ENCODE results near the gene ARHGEF12. TPM values are rescaled to one million over a fixed set of nuclear protein-coding genes. Genes with fewer than 3 reads are reported as not detected.

The ARHGEF12 gene
- total RNA-seq, 1 donor, result 134 TPM

DNA sequence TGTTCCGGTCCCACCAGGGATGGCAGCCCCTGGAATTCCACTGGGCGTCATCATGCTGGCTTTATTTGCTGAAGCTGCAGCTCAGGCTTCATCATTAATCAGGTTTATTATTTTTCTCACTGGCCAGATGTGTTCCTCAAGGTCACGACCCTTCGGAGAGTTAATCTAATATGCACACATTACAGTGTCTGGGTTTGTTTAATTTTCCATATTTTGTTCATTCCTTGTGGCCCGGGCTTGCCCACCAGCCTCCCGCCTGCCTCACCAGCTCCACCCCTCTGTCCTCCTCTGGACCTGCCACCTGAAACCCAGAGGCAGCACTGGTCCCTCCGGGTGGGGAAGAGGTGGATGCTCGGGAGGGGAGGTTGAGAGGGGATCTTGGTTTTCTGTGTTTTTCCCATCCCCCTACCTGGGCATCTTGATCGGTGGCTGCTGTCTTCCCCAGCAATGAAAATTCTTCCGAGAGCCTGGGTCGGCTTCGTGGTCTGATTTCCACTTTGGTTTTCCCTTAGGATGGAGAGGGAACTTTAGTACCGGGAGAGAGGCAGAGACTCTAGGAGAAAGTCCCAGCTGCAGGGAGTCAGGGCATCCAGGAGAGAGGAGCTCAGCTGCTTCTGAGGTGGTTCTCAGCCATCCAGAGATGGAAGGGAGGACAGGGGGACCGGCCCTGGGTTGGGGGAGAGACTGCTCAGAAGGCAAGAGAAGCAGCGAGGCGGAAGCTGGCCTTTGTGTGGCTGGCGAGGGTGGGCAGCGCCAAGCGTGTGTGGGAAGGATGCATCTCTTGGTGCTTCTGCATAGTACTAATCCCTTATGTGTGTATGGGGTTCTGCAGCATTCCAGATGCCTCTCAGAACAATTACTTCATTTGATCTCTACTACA, 177.5 kb downstream of the ARHGEF12 start:
- Histone ChIP-seq H2AFZ (ENCODE audit: low read length) (no peak overlapping the region), H3K9me3 (ENCODE audit: low read depth, low read length) (no peaks in the 10 kb centered on the region), H3K4me2 (ENCODE audit: insufficient read depth, low read length) (no peak overlapping the region), H3K27me3 (ENCODE audit: insufficient read depth, low read length) (peaks cover 14% of the 10 kb centered on the region), H3K27ac (ENCODE audit: low read depth, low read length) (no peak overlapping the region), H3K4me1 (ENCODE audit: insufficient read depth, low read length) (no peaks in the 10 kb centered on the region), H3K79me2 (ENCODE audit: insufficient read depth, low read length) (no peaks in the 10 kb centered on the region), H3K36me3 (ENCODE audit: insufficient read depth, low read length) (no peaks in the 10 kb centered on the region), H3K4me3 (ENCODE audit: insufficient read depth, low read length) (no peak overlapping the region), H4K20me1 (ENCODE audit: insufficient read depth, low read length) (no peaks in the 10 kb centered on the region)
- TF ChIP-seq, protein P1, sequence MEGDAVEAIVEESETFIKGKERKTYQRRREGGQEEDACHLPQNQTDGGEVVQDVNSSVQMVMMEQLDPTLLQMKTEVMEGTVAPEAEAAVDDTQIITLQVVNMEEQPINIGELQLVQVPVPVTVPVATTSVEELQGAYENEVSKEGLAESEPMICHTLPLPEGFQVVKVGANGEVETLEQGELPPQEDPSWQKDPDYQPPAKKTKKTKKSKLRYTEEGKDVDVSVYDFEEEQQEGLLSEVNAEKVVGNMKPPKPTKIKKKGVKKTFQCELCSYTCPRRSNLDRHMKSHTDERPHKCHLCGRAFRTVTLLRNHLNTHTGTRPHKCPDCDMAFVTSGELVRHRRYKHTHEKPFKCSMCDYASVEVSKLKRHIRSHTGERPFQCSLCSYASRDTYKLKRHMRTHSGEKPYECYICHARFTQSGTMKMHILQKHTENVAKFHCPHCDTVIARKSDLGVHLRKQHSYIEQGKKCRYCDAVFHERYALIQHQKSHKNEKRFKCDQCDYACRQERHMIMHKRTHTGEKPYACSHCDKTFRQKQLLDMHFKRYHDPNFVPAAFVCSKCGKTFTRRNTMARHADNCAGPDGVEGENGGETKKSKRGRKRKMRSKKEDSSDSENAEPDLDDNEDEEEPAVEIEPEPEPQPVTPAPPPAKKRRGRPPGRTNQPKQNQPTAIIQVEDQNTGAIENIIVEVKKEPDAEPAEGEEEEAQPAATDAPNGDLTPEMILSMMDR (IDR thresholded peaks at IDR 0.05; ENCODE audit: extremely low read depth, low read depth, low read length), result no peak
- peak; percentile 56 for DNase-seq (ENCODE audit: insufficient read length, low spot score, missing footprints)

DNA sequence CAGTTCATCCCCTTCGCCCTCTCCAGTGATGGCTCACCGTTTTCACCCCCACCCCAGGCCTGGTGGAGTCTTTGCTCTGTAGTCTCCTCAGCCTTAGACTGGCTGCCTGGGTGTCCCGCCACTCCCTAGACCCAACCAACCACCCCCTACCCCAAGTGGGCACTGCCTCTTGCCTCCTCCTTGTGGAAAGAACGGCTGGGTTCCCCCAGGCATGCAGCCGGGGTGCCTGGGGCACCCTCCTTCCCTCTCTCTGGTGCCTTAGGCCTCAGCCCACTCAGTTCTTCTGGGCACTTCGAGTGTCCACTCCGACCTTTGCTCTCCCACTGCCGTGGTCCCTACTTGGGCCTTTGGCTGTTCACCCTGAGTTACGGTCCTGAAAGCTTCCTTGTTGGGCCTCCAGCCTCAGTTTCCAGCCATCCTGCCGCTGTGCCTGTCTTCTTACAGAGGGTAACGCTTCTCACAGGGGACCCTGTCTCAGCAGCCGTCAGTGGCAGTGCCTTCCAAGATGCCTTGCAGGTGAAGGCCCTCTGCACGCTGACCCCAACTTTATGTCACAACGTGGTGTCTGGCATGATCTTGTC, 178.4 kb downstream of the ARHGEF12 start:
- Histone ChIP-seq H3K36me3 (ENCODE audit: insufficient read depth, low read length) (no peaks in the 10 kb centered on the region), H2AFZ (ENCODE audit: low read length) (no peak overlapping the region), H3K4me1 (ENCODE audit: insufficient read depth, low read length) (no peaks in the 10 kb centered on the region), H3K9me3 (ENCODE audit: low read depth, low read length) (no peaks in the 10 kb centered on the region), H3K27ac (ENCODE audit: low read depth, low read length) (no peak overlapping the region), H3K79me2 (ENCODE audit: insufficient read depth, low read length) (no peaks in the 10 kb centered on the region), H3K4me2 (ENCODE audit: insufficient read depth, low read length) (no peak overlapping the region), H4K20me1 (ENCODE audit: insufficient read depth, low read length) (no peaks in the 10 kb centered on the region), H3K4me3 (ENCODE audit: insufficient read depth, low read length) (no peak overlapping the region), H3K27me3 (ENCODE audit: insufficient read depth, low read length) (peaks cover 12% of the 10 kb centered on the region)
- TF ChIP-seq, protein P1 (IDR thresholded peaks at IDR 0.05; ENCODE audit: extremely low read depth, low read depth, low read length), result no peak
- DNase-seq (ENCODE audit: insufficient read length, low spot score, missing footprints), result peak; percentile 74

DNA sequence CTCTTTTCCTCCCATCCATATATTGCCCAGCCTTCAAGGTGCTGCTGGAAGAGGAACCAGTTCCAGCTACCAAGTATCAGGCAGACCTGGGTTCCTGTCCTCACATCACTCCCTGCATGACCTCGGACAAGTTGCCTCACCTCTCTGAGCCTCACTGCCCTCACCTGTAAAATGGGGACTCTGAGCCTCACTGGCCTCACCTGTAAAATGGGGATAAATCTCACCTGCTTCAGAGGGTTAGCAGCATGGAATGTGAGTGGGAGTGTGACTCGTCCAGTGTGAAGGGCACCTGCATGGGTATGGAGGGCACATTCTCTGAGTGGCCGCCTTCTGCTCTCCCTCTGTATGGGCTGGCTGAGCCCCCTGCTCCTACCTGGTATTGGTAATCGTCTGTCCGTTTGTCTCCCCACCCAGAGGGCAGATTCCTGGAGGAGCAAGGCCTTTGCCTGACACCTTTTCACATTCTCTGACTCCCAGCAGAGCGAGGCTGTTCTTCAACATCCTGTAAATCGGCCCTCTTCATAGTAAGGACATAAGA, 179.0 kb downstream of the ARHGEF12 start:
- Histone ChIP-seq H2AFZ (ENCODE audit: low read length) (no peak overlapping the region), H3K4me3 (ENCODE audit: insufficient read depth, low read length) (no peak overlapping the region), H3K9me3 (ENCODE audit: low read depth, low read length) (no peaks in the 10 kb centered on the region), H3K27me3 (ENCODE audit: insufficient read depth, low read length) (peaks cover 10% of the 10 kb centered on the region), H3K79me2 (ENCODE audit: insufficient read depth, low read length) (no peaks in the 10 kb centered on the region), H3K4me1 (ENCODE audit: insufficient read depth, low read length) (no peaks in the 10 kb centered on the region), H4K20me1 (ENCODE audit: insufficient read depth, low read length) (no peaks in the 10 kb centered on the region), H3K4me2 (ENCODE audit: insufficient read depth, low read length) (no peak overlapping the region), H3K36me3 (ENCODE audit: insufficient read depth, low read length) (no peaks in the 10 kb centered on the region), H3K27ac (ENCODE audit: low read depth, low read length) (no peak overlapping the region)
- DNase-seq (ENCODE audit: insufficient read length, low spot score, missing footprints), result no peak
- TF ChIP-seq, protein P1 (IDR thresholded peaks at IDR 0.05; ENCODE audit: extremely low read depth, low read depth, low read length), result no peak
